Activated B cell treated with CpG ODN at 0.5 μM for 24 hours (primary cell): ENCODE measurements around the gene ARHGEF17. TPM values are rescaled to one million over a fixed set of nuclear protein-coding genes. Genes with fewer than 3 reads are reported as not detected.

Experiments used
- ATAC-seq: fragments of 200-7000 bp; cut with Tn5 transposase; one replicate; pipeline ENCODE4 v1.10.0; 2021; ENCODE audit warnings: low read depth, mild to moderate bottlenecking, moderate library complexity
- CTCF ChIA-PET: fragments of 350-600 bp; sonication (Branson Sonifier 250); formaldehyde crosslinking; loops from one replicate; lab custom pipeline; 2021; ENCODE audit warnings: antibody characterized with exemption; lab: Charles Lee
- POLR2A ChIA-PET: fragments of 350-600 bp; sonication (Branson Sonifier 250); formaldehyde crosslinking; loops from one replicate; lab custom pipeline; 2021; ENCODE audit warnings: antibody characterized with exemption; lab: Charles Lee
- DNase-seq: peaks from one replicate; pipeline ENCODE4 v3.0.0; 2022
- H3K27ac Mint-ChIP-seq: one replicate; pipeline ENCODE4 v1.8.0; 2020; ENCODE audit warnings: mixed read lengths
- H3K27me3 Mint-ChIP-seq: one replicate; pipeline ENCODE4 v1.8.0; 2021; ENCODE audit warnings: mixed read lengths
- H3K36me3 Mint-ChIP-seq: one replicate; pipeline ENCODE4 v1.8.0; 2021; ENCODE audit warnings: low read depth, mixed read lengths
- H3K4me1 Mint-ChIP-seq: one replicate; pipeline ENCODE4 v1.8.0; 2021; ENCODE audit warnings: mixed read lengths
- H3K4me3 Mint-ChIP-seq: one replicate; pipeline ENCODE4 v1.8.0; 2020; ENCODE audit warnings: mild to moderate bottlenecking, mixed read lengths
- H3K9me3 Mint-ChIP-seq: one replicate; pipeline ENCODE4 v1.8.0; 2020; ENCODE audit warnings: mixed read lengths
- intact Hi-C: fragments of 100-400 bp; cut with micrococcal nuclease; formaldehyde crosslinking; loops from one replicate; pipeline ENCODE4 v1.15.1; 2024
- total RNA-seq: library from RNA; stranded (reverse); gene quantifications from 2 replicates; pipeline ENCODE4 v1.2.3, GENCODE V29; 2022
- TF ChIP-seq, protein P1 (sequence below): fragments of 200-600 bp; IDR thresholded peaks from one replicate; pipeline ENCODE4 v1.8.0; 2022; ENCODE audit warnings: antibody characterized with exemption, mild to moderate bottlenecking

The ARHGEF17 gene
- total RNA-seq, 1 donor from 2014 or later: 0.02 TPM

DNA sequence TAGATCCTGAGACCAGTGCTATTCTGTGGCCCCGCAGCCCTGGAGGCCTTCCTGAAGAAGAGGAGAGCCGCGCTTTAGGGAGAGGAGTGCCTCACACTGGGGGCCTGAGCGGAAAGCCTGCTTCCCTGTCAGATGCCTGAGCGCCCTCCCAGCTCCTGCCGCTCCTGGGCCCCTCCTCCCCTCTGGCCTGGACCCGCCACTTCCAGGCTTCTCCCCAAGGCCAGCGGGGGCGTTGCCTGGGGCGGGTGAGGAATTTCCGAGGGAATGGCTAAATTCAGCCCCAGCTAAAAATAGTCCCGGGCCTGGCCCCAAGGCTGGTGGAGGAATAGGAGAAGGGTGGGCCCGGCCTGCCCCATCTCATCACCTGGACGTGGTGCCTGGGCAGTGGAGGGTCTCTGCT lies 15.4 kb downstream of the ARHGEF17 start:
- Mint-ChIP-seq H3K36me3 (no peaks in the 10 kb centered on the region), H3K27ac (no peak overlapping the region), H3K4me3 (no peak overlapping the region), H3K27me3 (peaks cover 1% of the 10 kb centered on the region), H3K4me1 (peaks cover 35% of the 10 kb centered on the region), H3K9me3 (no peaks in the 10 kb centered on the region)
- ChIA-PET CTCF (interaction anchor here (0.9 to 3.4 kb wide), 3 partner anchors 13 to 28 kb away, joined by 3 to 10 read pairs (median 3); no protein-coding TSS in a partner anchor), POLR2A (interaction anchor here (1.5 kb wide), 1 partner anchor 15 kb away, joined by 4 read pairs; the partner anchor contains the start of gene ARHGEF17)
- intact Hi-C loops: no loop called here
- ATAC-seq (no peak), DNase-seq (no peak)
- TF ChIP-seq, protein P1, sequence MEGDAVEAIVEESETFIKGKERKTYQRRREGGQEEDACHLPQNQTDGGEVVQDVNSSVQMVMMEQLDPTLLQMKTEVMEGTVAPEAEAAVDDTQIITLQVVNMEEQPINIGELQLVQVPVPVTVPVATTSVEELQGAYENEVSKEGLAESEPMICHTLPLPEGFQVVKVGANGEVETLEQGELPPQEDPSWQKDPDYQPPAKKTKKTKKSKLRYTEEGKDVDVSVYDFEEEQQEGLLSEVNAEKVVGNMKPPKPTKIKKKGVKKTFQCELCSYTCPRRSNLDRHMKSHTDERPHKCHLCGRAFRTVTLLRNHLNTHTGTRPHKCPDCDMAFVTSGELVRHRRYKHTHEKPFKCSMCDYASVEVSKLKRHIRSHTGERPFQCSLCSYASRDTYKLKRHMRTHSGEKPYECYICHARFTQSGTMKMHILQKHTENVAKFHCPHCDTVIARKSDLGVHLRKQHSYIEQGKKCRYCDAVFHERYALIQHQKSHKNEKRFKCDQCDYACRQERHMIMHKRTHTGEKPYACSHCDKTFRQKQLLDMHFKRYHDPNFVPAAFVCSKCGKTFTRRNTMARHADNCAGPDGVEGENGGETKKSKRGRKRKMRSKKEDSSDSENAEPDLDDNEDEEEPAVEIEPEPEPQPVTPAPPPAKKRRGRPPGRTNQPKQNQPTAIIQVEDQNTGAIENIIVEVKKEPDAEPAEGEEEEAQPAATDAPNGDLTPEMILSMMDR: no peak

DNA sequence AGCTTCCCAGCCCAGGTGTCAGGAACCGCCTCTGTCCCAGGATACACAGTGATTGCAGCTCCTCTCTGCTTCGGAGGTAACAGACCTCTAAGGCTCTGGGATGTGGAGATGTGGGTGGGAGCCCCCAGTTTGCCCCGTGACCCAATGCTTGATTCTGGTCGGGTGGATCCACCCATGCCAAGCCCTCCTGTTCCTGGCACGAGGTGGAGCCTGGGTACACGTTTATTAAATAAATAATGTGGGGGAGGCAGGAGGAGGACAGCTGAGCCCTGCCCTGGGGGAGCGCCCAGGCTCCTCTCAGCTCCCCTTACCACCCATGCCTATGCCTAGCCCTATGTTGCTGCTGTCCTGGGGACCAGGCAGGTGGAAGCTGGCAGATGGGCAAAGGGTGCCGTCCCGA lies 16.0 kb downstream of the ARHGEF17 start:
- CTCF ChIA-PET: interaction anchor here (0.9 to 3.4 kb wide), 2 partner anchors 12 to 27 kb away, joined by 3 to 10 read pairs; no protein-coding TSS in a partner anchor
- POLR2A ChIA-PET: no interaction called here
- ATAC-seq: no peak
- H3K27me3 Mint-ChIP-seq: no peaks in the 10 kb centered on the region
- intact Hi-C loops: no loop called here
- H3K9me3 Mint-ChIP-seq: no peaks in the 10 kb centered on the region
- TF ChIP-seq, protein P1: no peak
- DNase-seq: no peak
- H3K4me3 Mint-ChIP-seq: no peak overlapping the region
- no peaks in the 10 kb centered on the region for H3K36me3 Mint-ChIP-seq
- peaks cover 35% of the 10 kb centered on the region for H3K4me1 Mint-ChIP-seq
- no peak overlapping the region for H3K27ac Mint-ChIP-seq

DNA sequence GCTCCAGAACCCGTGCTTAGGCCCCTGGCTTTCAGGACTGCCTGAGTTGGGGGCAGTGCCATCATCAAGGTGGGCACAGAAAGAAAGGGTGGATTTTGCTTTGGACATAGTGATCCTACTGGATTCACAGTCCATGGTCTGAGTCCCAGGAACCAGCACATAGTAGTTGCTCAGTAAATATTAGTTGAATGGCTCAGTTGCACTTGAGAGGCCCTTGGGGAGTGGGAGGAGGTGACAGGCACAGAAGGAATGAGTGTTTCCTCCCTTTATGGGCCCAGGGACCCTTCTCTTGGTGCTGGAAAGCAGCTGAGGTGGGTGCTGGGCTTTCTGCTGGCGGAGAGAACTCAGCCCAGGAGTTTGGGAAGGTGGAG lies 16.6 kb downstream of the ARHGEF17 start:
- CTCF ChIA-PET: interaction anchor here (3.4 kb wide), 1 partner anchor 11 kb away, joined by 10 read pairs; no protein-coding TSS in a partner anchor
- Mint-ChIP-seq H3K36me3 (no peaks in the 10 kb centered on the region), H3K4me3 (no peak overlapping the region), H3K27me3 (no peaks in the 10 kb centered on the region), H3K9me3 (no peaks in the 10 kb centered on the region), H3K27ac (no peak overlapping the region), H3K4me1 (peaks cover 35% of the 10 kb centered on the region)
- ATAC-seq (no peak), DNase-seq (no peak)
- TF ChIP-seq, protein P1: no peak
- POLR2A ChIA-PET: no interaction called here
- intact Hi-C loops: no loop called here

DNA sequence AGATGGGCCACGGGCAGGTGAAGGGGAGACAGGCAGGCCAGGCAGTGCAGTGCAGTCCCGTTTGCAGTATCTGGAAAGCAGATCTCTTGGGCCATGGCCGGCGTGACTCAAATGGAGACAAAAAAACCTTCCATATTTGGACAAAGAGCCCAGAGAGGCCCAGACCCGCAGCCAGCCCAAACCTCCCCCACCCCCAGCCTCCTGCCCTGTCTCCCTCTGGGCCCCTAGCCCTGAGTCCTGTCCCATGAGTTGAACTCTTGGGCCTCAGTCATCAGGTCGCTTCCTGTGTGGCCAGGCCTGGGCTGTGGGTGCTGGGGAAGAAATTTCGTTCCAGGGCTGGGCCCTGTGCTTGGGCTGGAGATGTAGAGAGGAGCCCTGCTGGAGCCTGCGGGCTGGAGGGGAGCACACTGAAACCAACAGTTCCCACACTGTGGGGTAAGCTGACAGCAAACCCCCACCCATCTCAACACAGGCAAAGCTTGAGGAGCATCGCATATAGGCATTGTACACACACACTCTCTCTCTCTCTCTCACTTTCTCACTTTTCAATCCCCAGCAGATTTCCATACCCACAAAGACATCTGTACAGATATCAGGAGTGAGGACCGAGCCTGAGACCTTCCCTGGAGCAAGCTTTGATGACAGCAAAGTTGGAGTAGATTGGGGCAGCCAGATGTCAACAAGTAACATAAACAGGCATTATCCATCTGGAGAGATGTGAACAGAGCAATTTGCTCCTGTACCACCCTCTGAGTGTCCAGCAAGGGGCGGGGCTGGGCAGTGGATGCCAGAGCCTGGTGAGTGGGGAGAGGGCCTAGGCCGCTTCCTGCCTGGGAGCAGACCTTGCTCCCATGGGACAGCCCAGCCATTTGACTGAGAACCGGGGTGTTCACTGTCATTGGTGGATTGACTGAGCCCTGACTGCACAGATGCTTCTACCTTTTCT lies 17.2 kb downstream of the ARHGEF17 start:
- Mint-ChIP-seq H3K36me3 (no peaks in the 10 kb centered on the region), H3K4me1 (peaks cover 35% of the 10 kb centered on the region), H3K27ac (no peak overlapping the region), H3K27me3 (no peaks in the 10 kb centered on the region), H3K9me3 (no peaks in the 10 kb centered on the region), H3K4me3 (no peak overlapping the region)
- POLR2A ChIA-PET: no interaction called here
- DNase-seq: no peak
- TF ChIP-seq, protein P1: no peak
- intact Hi-C loops: no loop called here
- CTCF ChIA-PET: interaction anchor here (3.4 kb wide), 1 partner anchor 11 kb away, joined by 10 read pairs; no protein-coding TSS in a partner anchor
- ATAC-seq: no peak
